Thyroid gland (tissue), 4 donors: ENCODE measurements around the gene SOX13. TPM values are rescaled to one million over a fixed set of nuclear protein-coding genes. Genes with fewer than 3 reads are reported as not detected.

ENCODE experiments used
- DNase-seq, 2 donors: peaks; one replicate each; pipeline ENCODE4 v3.0.0-alpha.2; 2019
- H3K27ac ChIP-seq, 3 donors: fragments of 200-600 bp; sonication (generic); 1 replicate in 2 of 3; 2 replicates in 1 of 3; pipeline ENCODE4 v1.5.1; 2016 to 2019; ENCODE audit warnings: mild to moderate bottlenecking in 1 of 3, moderate library complexity in 1 of 3
- H3K27me3 ChIP-seq: fragments of 200-600 bp; sonication (generic); one replicate; pipeline ENCODE4 v1.5.1; 2019
- H3K36me3 ChIP-seq, 2 donors: fragments of 200-600 bp; sonication (generic); one replicate each; pipeline ENCODE4 v1.5.1; 2016 to 2019
- H3K4me1 ChIP-seq, 2 donors: fragments of 200-600 bp; sonication (generic); one replicate each; pipeline ENCODE4 v1.5.1; 2017 to 2019
- H3K4me3 ChIP-seq, 3 donors: fragments of 200-600 bp; sonication (generic); replicated peaks in 1 of 3; 1 replicate in 2 of 3; 2 replicates in 1 of 3; pipeline ENCODE4 v1.5.1; 2016; ENCODE audit warnings: mild to moderate bottlenecking in 1 of 3
- H3K9me3 ChIP-seq: fragments of 200-600 bp; sonication (generic); one replicate; pipeline ENCODE4 v1.5.1; 2017
- CTCF ChIP-seq, 6 experiments: fragments of 200-600 bp in 3 of 6; fragments of 450-650 bp in 3 of 6; sonication (generic) in 3 of 6; IDR thresholded peaks; one replicate each; pipeline ENCODE4 v1.5.1; 2016 to 2019; ENCODE audit warnings: antibody characterized with exemption in 6 of 6, mild to moderate bottlenecking in 2 of 6, inconsistent platforms in 1 of 6, moderate library complexity in 1 of 6
- POLR2A ChIP-seq, 2 donors: fragments of 450-650 bp; IDR thresholded peaks; one replicate each; pipeline ENCODE4 v1.6.1; 2017; ENCODE audit warnings: antibody characterized with exemption in 2 of 2, mild to moderate bottlenecking in 2 of 2, moderate library complexity in 1 of 2
- WGBS, 2 donors: methylation state at CpG; one replicate each; pipeline ENCODE4 v1.1.5; 2017; 5-methylcytosine and 5-hydroxymethylcytosine counted together
- intact Hi-C: fragments of 100-400 bp; cut with DNase I; formaldehyde crosslinking; loops from one replicate; pipeline ENCODE4 v1.15.1; 2023
- total RNA-seq, 4 donors: library from RNA; depleted of rRNA; stranded (reverse); fragments of >200 nt; gene quantifications; one replicate each; pipeline ENCODE4 v1.2.3, GENCODE V29; 2016

The SOX13 gene
- total RNA-seq, 4 donors from 2014 or later = 19.4 to 29.3 (median 20.8) TPM

GRCh38 chr1:204167730-204168129 lies 94.8 kb downstream of the SOX13 start:
- Histone ChIP-seq H3K4me1 (no peaks in the 10 kb centered on the region), H3K36me3 (no peaks in the 10 kb centered on the region), H3K27ac (no peak overlapping the region), H3K9me3 (no peaks in the 10 kb centered on the region), H3K4me3 (no peak overlapping the region), H3K27me3 (no peaks in the 10 kb centered on the region)
- intact Hi-C loops = no loop called here
- WGBS, 2 donors = 80 to 94% methylated on average over 5 of the region's 5 CpGs
- DNase-seq = no peak
- no peak for TF ChIP-seq POLR2A (IDR thresholded peaks at IDR 0.05)
- TF ChIP-seq CTCF (IDR thresholded peaks at IDR 0.05) = no peak

GRCh38 chr1:204169858-204170257 lies 96.9 kb downstream of the SOX13 start:
- 83 to 92% methylated on average over 4 of the region's 4 CpGs for WGBS, 2 donors
- no peak overlapping the region for H3K27ac ChIP-seq
- no peaks in the 10 kb centered on the region for H3K36me3 ChIP-seq
- DNase-seq = no peak
- H3K27me3 ChIP-seq = no peaks in the 10 kb centered on the region
- TF ChIP-seq CTCF (IDR thresholded peaks at IDR 0.05) (no peak), POLR2A (IDR thresholded peaks at IDR 0.05) (no peak)
- intact Hi-C loops = no loop called here
- no peak overlapping the region for H3K4me3 ChIP-seq
- H3K4me1 ChIP-seq = no peaks in the 10 kb centered on the region
- H3K9me3 ChIP-seq = no peaks in the 10 kb centered on the region

DNA sequence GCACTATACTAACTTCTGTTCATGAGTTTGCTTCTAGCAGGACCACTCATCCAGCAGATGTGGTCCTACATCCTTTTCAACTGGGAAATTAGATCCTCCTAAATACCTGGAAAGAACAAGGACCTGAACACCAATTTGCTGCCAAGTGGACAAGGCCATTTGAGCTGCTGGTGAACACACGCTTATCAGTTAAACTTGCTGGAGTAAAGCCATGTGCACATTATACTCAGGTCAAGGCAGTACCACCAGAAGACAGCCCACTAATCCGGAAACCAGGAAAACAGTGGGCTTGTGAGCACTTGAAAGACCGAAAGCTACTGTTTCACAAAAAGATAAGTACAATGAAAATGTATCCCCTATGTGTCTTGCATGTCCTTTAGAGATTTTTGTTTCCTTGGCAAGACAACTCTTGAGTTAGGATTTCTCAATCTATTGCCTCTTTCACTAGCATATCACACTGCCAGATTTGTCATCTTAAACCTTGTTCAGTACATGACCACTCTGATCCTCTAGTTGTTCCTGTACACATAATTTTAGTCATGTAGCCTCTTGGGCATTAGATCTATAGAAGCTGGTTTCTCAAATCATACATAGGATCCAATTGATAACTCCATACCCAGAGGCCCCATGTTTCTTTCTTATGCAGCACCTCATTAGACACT lies 97.7 kb downstream of the SOX13 start:
- Histone ChIP-seq H3K9me3 (no peaks in the 10 kb centered on the region), H3K27me3 (no peaks in the 10 kb centered on the region), H3K4me3 (no peak overlapping the region), H3K36me3 (no peaks in the 10 kb centered on the region), H3K27ac (no peak overlapping the region), H3K4me1 (no peaks in the 10 kb centered on the region)
- TF ChIP-seq POLR2A (IDR thresholded peaks at IDR 0.05) (no peak), CTCF (IDR thresholded peaks at IDR 0.05) (no peak)
- intact Hi-C loops = no loop called here
- 89 to 93% methylated on average over 3 of the region's 3 CpGs for whole genome bisulfite sequencing, 2 donors
- DNase-seq = no peak

DNA sequence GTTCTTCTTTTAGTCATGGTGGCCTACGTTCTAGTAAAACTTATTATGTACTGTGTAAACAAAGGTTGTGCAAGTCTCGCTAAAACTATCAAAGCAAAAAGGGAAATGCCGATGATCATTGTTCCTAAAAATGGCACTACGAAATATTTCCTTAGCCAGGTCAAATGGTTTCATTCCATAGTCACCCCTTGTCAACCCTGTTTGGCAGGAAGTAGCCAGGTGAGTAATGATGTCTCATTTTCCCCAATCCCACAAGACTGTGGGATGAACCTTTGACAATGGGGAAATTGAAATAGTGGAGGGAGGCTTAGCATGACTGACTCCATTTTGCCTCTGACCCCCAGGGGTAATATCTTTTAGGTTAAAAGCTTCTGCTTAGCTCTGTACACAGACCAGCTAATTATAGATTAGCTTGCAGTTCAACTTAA lies 98.8 kb downstream of the SOX13 start:
- intact Hi-C loops = no loop called here
- no peak overlapping the region for H3K27ac ChIP-seq
- H3K27me3 ChIP-seq = no peaks in the 10 kb centered on the region
- no peaks in the 10 kb centered on the region for H3K4me1 ChIP-seq
- no peak for DNase-seq
- 55 to 57% methylated on average over 4 of the region's 4 CpGs for WGBS, 2 donors
- H3K4me3 ChIP-seq = no peak overlapping the region
- no peaks in the 10 kb centered on the region for H3K9me3 ChIP-seq
- TF ChIP-seq POLR2A (IDR thresholded peaks at IDR 0.05) (no peak), CTCF (IDR thresholded peaks at IDR 0.05) (no peak)
- no peaks in the 10 kb centered on the region for H3K36me3 ChIP-seq

- 87 to 94% methylated on average over 2 of the region's 2 CpGs for WGBS, 2 donors
- TF ChIP-seq POLR2A (IDR thresholded peaks at IDR 0.05) = no peak
- no peak for TF ChIP-seq CTCF (IDR thresholded peaks at IDR 0.05)
Observed at GRCh38 chr1:204172404-204173029, 99.6 kb downstream of the SOX13 start.

More at GRCh38 chr1:204172404-204173029, 99.6 kb downstream of the SOX13 start:
- no peaks in the 10 kb centered on the region for H3K36me3 ChIP-seq
- intact Hi-C loops = no loop called here
- no peaks in the 10 kb centered on the region for H3K4me1 ChIP-seq
- no peaks in the 10 kb centered on the region for H3K9me3 ChIP-seq
- H3K4me3 ChIP-seq = no peak overlapping the region
- no peaks in the 10 kb centered on the region for H3K27me3 ChIP-seq
- no peak overlapping the region for H3K27ac ChIP-seq
- no peak for DNase-seq
